Hepatocyte (in vitro differentiated cells): ENCODE measurements around the gene GCNA.

Experiments
- CTCF ChIP-seq: fragments of 200-600 bp; sonication (generic); IDR thresholded peaks from 2 replicates; pipeline ENCODE4 v1.5.1; 2016; ENCODE audit warnings: antibody characterized with exemption, mild to moderate bottlenecking; ENCODE audit not compliant: poor library complexity
- EZH2 ChIP-seq: fragments of 200-600 bp; sonication (generic); IDR thresholded peaks from 2 replicates; pipeline ENCODE4 v1.6.1; 2016; ENCODE audit warnings: antibody characterized with exemption, mild to moderate bottlenecking, borderline replicate concordance

DNA sequence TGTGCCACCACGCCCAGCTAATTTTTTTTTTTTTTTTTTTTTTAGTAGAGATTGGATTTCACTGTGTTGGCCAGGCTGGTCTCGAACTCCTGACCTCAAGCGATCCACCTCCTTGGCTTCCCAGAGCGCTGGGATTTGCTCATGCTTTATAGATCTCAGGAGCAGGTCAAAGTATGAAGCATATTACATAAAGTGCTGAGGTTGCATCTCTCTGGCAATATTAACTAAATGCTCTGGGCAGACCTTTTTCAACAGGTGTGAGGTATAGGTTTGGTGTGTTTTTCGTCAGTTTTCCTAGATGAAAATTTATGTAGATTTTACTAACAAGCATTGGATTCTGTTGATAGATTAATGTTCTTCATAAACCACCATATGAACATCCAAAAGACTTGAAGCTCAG, 19.3 kb upstream of the GCNA start:
- TF ChIP-seq CTCF (no peak), EZH2 (no peak)
